Middle frontal gyrus (tissue), 1 donor: ENCODE data around the gene FRMD6.
"Not testable (repeated sequence)": the region's sequence is repeated elsewhere in the genome, so short reads cannot be mapped to it uniquely, and the experiment has no call there.

ENCODE experiments used
- DNase-seq: peaks from one replicate; pipeline ENCODE4 v3.0.0-alpha.2; 2015; ENCODE audit warnings: low spot score; ENCODE audit errors: extremely low spot score

The FRMD6 gene

GRCh38 chr14:51723990-51724389 lies 72.3 kb downstream of the FRMD6 start:
- DNase-seq, result no peak

GRCh38 chr14:51724650-51725049 lies 72.9 kb downstream of the FRMD6 start:
- DNase-seq, result no peak

GRCh38 chr14:51725061-51725460 lies 73.4 kb downstream of the FRMD6 start:
- no peak for DNase-seq

GRCh38 chr14:51726166-51726899 lies 74.6 kb downstream of the FRMD6 start:
- no peak for DNase-seq

GRCh38 chr14:51727526-51727925 lies 75.8 kb downstream of the FRMD6 start:
- no peak for DNase-seq

- DNase-seq, result no peak
Observed at GRCh38 chr14:51730098-51730497, 78.4 kb downstream of the FRMD6 start.

GRCh38 chr14:51730684-51731083 lies 79.0 kb downstream of the FRMD6 start:
- no peak for DNase-seq

- no peak for DNase-seq
Observed at GRCh38 chr14:51732494-51733112, 80.9 kb downstream of the FRMD6 start.

GRCh38 chr14:51733147-51733546 lies 81.4 kb downstream of the FRMD6 start:
- no peak for DNase-seq

- DNase-seq, result no peak
Observed at GRCh38 chr14:51735851-51736250, 84.1 kb downstream of the FRMD6 start.

GRCh38 chr14:51738754-51739153 lies 87.0 kb downstream of the FRMD6 start:
- DNase-seq, result no peak

- no peak for DNase-seq
Observed at GRCh38 chr14:51743588-51744000, 91.9 kb downstream of the FRMD6 start.

- DNase-seq, result no peak
Observed at GRCh38 chr14:51744372-51745130, 92.8 kb downstream of the FRMD6 start.

- DNase-seq, result not testable (repeated sequence)
Observed at GRCh38 chr14:51746823-51747222, 95.1 kb downstream of the FRMD6 start.

- DNase-seq, result no peak
Observed at GRCh38 chr14:51750542-51750941, 98.8 kb downstream of the FRMD6 start.

- not testable (repeated sequence) for DNase-seq
Observed at GRCh38 chr14:51751611-51752345, 100.1 kb downstream of the FRMD6 start.

- not testable (repeated sequence) for DNase-seq
Observed at GRCh38 chr14:51757756-51758155, 106.0 kb downstream of the FRMD6 start.

- no peak for DNase-seq
Observed at GRCh38 chr14:51759950-51760349, 108.2 kb downstream of the FRMD6 start.

- DNase-seq, result not testable (repeated sequence)
Observed at GRCh38 chr14:51765726-51766125, 114.0 kb downstream of the FRMD6 start.

- not testable (repeated sequence) for DNase-seq
Observed at GRCh38 chr14:51766586-51766985, 114.9 kb downstream of the FRMD6 start.

GRCh38 chr14:51769261-51769660 lies 117.6 kb downstream of the FRMD6 start:
- not testable (repeated sequence) for DNase-seq

GRCh38 chr14:51774209-51774608 lies 122.5 kb downstream of the FRMD6 start:
- no peak for DNase-seq
